ENCODE measurements around the gene ANKHD1. TPM values are rescaled to one million over a fixed set of nuclear protein-coding genes. Genes with fewer than 3 reads are reported as not detected.

The ANKHD1 gene
- total RNA-seq, 2 donors from 2014 or later: 85.6 to 95.9 TPM

GRCh38 chr5:140364472-140364765, 37.2 kb upstream of the ANKHD1 start:
- peaks cover 9% of the 10 kb centered on the region for H3K27me3 Mint-ChIP-seq (ENCODE audit: insufficient read depth)
- H3K4me3 ChIP-seq (ENCODE audit: low read length): no peak overlapping the region
- WGBS, 2 experiments (ENCODE audit: insufficient coverage in 1 of 2, insufficient read length in 1 of 2): 89 to 100% methylated on average over 2 to 3 of the region's 3 CpGs
- no peaks in the 10 kb centered on the region for H3K9me3 ChIP-seq (ENCODE audit: control insufficient read depth, low read length)
- H3K36me3 ChIP-seq (ENCODE audit: control insufficient read depth, insufficient read depth, low read length): no peaks in the 10 kb centered on the region
- H3K27me3 ChIP-seq (ENCODE audit: control insufficient read depth, insufficient read depth, low read length, poor library complexity, severe bottlenecking): peaks cover 4% of the 10 kb centered on the region
- no peak overlapping the region for H3K27ac ChIP-seq (ENCODE audit: low read depth, low read length)
- no peaks in the 10 kb centered on the region for H3K9me3 Mint-ChIP-seq
- no peak for TF ChIP-seq CTCF (conservative IDR thresholded peaks at IDR 0.05)
- no peaks in the 10 kb centered on the region for H3K36me3 Mint-ChIP-seq (ENCODE audit: low read depth)
- no peak overlapping the region for H3K27ac Mint-ChIP-seq
- H3K4me3 Mint-ChIP-seq: no peak overlapping the region
- H3K4me1 Mint-ChIP-seq: peaks cover 2% of the 10 kb centered on the region
- H3K9ac ChIP-seq (ENCODE audit: extremely low read depth, low read length, poor library complexity, severe bottlenecking): no peak overlapping the region
- DNase-seq: no peak
- H3K4me1 ChIP-seq (ENCODE audit: control insufficient read depth, insufficient read depth, low read length): no peaks in the 10 kb centered on the region

GRCh38 chr5:140365282-140365681, 36.4 kb upstream of the ANKHD1 start:
- H3K9ac ChIP-seq (ENCODE audit: extremely low read depth, low read length, poor library complexity, severe bottlenecking): no peak overlapping the region
- TF ChIP-seq CTCF (conservative IDR thresholded peaks at IDR 0.05): no peak
- Mint-ChIP-seq H3K27me3 (ENCODE audit: insufficient read depth) (peaks cover 9% of the 10 kb centered on the region), H3K27ac (no peak overlapping the region), H3K36me3 (ENCODE audit: low read depth) (no peaks in the 10 kb centered on the region), H3K4me1 (peaks cover 2% of the 10 kb centered on the region), H3K9me3 (no peaks in the 10 kb centered on the region), H3K4me3 (no peak overlapping the region)
- 75 to 90% methylated on average over 2 to 3 of the region's 3 CpGs for whole genome bisulfite sequencing, 2 experiments (ENCODE audit: insufficient coverage in 1 of 2, insufficient read length in 1 of 2)
- no peak overlapping the region for H3K4me3 ChIP-seq (ENCODE audit: low read length)
- no peak for DNase-seq
- H3K27ac ChIP-seq (ENCODE audit: low read depth, low read length): no peak overlapping the region
- no peaks in the 10 kb centered on the region for H3K9me3 ChIP-seq (ENCODE audit: control insufficient read depth, low read length)
- H3K4me1 ChIP-seq (ENCODE audit: control insufficient read depth, insufficient read depth, low read length): no peaks in the 10 kb centered on the region
- H3K27me3 ChIP-seq (ENCODE audit: control insufficient read depth, insufficient read depth, low read length, poor library complexity, severe bottlenecking): peaks cover 4% of the 10 kb centered on the region
- H3K36me3 ChIP-seq (ENCODE audit: control insufficient read depth, insufficient read depth, low read length): no peaks in the 10 kb centered on the region

GRCh38 chr5:140365941-140366340, 35.7 kb upstream of the ANKHD1 start:
- Histone ChIP-seq H3K4me3 (ENCODE audit: low read length) (no peak overlapping the region), H3K27ac (ENCODE audit: low read depth, low read length) (no peak overlapping the region), H3K4me1 (ENCODE audit: control insufficient read depth, insufficient read depth, low read length) (no peaks in the 10 kb centered on the region), H3K27me3 (ENCODE audit: control insufficient read depth, insufficient read depth, low read length, poor library complexity, severe bottlenecking) (peaks cover 4% of the 10 kb centered on the region), H3K9ac (ENCODE audit: extremely low read depth, low read length, poor library complexity, severe bottlenecking) (no peak overlapping the region), H3K9me3 (ENCODE audit: control insufficient read depth, low read length) (no peaks in the 10 kb centered on the region), H3K36me3 (ENCODE audit: control insufficient read depth, insufficient read depth, low read length) (no peaks in the 10 kb centered on the region)
- H3K9me3 Mint-ChIP-seq: no peaks in the 10 kb centered on the region
- TF ChIP-seq CTCF (conservative IDR thresholded peaks at IDR 0.05): no peak
- DNase-seq: no peak
- no peak overlapping the region for H3K4me3 Mint-ChIP-seq
- H3K27ac Mint-ChIP-seq: no peak overlapping the region
- peaks cover 2% of the 10 kb centered on the region for H3K4me1 Mint-ChIP-seq
- peaks cover 10% of the 10 kb centered on the region for H3K27me3 Mint-ChIP-seq (ENCODE audit: insufficient read depth)
- H3K36me3 Mint-ChIP-seq (ENCODE audit: low read depth): no peaks in the 10 kb centered on the region
- WGBS, 2 experiments (ENCODE audit: insufficient coverage in 1 of 2, insufficient read length in 1 of 2): 86 to 100% methylated on average over 1 to 4 of the region's 4 CpGs

Measured in endodermal cell (in vitro differentiated cells).